ENCODE measurements around the gene BLOC1S4.

BLOC1S4 gene

DNA sequence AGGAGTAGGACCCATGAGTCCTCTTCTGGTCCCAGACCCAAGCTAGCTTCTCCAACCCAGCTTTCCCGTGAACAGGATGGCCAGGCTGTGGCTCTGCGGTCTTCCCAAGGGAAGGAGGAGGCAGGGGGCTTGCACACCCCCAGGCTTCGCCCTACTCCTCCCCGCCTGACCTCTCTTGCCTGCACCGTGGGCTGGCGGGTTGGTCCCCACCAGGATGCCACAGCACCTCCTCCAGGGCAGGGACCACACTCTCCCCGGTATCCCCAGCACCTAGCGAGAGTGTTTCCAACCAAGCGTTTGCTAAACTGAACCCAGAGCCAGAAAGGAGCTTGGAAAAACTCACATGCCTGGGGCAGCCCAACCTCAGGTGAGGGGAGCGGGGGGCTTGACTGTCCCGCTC lies 31.3 kb upstream of the BLOC1S4 start:
- Histone ChIP-seq H3K9me3 (ENCODE audit: control insufficient read depth, insufficient read depth, low read length) (no peaks in the 10 kb centered on the region), H3K4me1 (ENCODE audit: insufficient read depth, low read length) (peaks cover 7% of the 10 kb centered on the region; the same call in 1 of the 2 replicates), H3K9ac (ENCODE audit: low read depth, low read length) (no peak overlapping the region), H3K36me3 (ENCODE audit: insufficient read depth, low read length) (no peaks in the 10 kb centered on the region)

- Histone ChIP-seq H3K4me1 (ENCODE audit: insufficient read depth, low read length) (peaks cover 14% of the 10 kb centered on the region), H3K9me3 (ENCODE audit: control insufficient read depth, insufficient read depth, low read length) (no peaks in the 10 kb centered on the region), H3K9ac (ENCODE audit: low read depth, low read length) (no peak overlapping the region), H3K36me3 (ENCODE audit: insufficient read depth, low read length) (no peaks in the 10 kb centered on the region)
Observed at GRCh38 chr4:6686104-6686787, 29.7 kb upstream of the BLOC1S4 start.

DNA sequence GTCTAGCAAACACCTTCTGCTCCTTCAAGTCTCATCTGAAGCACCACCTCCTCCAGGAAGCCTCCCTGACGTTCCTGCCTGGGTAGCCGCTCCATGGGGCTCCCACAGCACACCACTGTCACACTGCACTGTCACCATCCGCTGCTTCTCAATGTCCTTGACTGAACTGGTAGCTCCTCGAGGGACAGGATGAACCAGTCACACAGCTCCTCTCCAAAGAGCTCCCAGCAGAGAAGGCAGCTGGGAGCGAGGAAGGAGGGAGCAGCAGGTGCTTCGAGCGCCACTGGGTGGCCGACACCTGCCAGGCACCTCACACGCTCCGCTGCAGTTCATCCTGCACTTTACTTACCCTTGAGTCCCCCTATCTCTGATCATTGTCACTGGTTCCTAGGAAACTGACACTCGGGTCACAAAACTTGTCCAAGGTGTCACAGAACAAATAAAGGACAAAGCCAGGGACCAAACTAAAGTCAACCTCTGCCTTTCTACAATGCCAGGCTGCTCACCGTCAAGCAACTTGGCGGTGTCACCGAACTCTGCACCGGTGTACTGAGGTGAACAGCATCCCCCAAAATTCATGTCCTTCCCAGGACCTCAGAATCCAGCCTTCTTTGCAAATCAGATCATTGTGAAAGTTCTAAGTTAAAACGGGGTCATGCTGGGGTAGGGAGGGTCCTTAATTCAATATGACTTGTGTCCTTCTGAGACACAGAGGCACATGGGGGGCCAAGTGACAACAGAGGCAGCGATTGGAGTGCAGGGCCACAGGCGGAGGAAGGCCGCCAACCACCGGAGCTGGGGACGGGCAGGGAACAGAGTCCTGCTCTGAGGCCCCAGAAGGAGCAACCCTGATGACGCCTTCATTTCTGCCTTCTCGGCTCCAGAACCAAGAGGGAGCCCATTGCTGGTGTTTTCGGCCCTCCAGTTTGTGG lies 27.8 kb upstream of the BLOC1S4 start:
- H3K9me3 ChIP-seq (ENCODE audit: control insufficient read depth, insufficient read depth, low read length) = no peaks in the 10 kb centered on the region
- H3K9ac ChIP-seq (ENCODE audit: low read depth, low read length) = peak overlapping the region; percentile 24; the same call in 1 of the 2 replicates
- no peaks in the 10 kb centered on the region for H3K36me3 ChIP-seq (ENCODE audit: insufficient read depth, low read length)
- H3K4me1 ChIP-seq (ENCODE audit: insufficient read depth, low read length) = peaks cover 19% of the 10 kb centered on the region

DNA sequence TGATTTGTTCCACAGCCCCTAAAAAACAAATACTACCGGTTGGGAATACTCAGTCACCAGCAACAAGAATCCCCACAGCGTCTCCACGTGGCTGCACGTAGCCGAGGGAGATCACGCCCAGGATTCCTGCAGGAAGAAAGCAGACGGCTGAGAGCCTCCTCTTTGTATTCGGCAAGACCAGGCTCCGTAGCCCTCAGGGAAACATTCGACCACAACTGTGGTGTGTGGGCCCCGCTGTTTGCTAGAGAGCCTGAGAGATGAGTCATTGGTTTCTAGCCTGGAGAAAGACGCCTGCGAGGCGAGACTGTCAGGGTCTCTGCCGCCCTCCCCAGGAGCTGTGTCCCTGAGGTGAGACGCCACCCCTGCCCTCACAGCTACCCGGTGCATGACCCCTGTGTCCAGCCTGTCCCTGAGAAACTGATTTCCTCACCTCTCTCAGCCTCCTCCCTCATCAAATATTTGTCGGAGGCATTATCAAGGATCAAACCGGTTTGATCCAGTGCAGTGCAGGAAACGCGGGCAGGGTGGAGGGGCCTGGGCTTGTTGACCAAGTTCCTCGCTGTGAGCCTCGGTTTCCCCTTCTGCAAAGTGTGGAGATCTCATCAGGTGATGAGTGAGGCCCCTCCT lies 27.0 kb upstream of the BLOC1S4 start:
- Histone ChIP-seq H3K4me1 (ENCODE audit: insufficient read depth, low read length) (peaks cover 19% of the 10 kb centered on the region), H3K36me3 (ENCODE audit: insufficient read depth, low read length) (no peaks in the 10 kb centered on the region), H3K9me3 (ENCODE audit: control insufficient read depth, insufficient read depth, low read length) (no peaks in the 10 kb centered on the region), H3K9ac (ENCODE audit: low read depth, low read length) (peak overlapping the region; percentile 24)

GRCh38 chr4:6689506-6689960 lies 26.4 kb upstream of the BLOC1S4 start:
- Histone ChIP-seq H3K9me3 (ENCODE audit: control insufficient read depth, insufficient read depth, low read length) (no peaks in the 10 kb centered on the region), H3K9ac (ENCODE audit: low read depth, low read length) (peak overlapping the region; percentile 24), H3K4me1 (ENCODE audit: insufficient read depth, low read length) (peaks cover 25% of the 10 kb centered on the region), H3K36me3 (ENCODE audit: insufficient read depth, low read length) (no peaks in the 10 kb centered on the region)

- Histone ChIP-seq H3K9me3 (ENCODE audit: control insufficient read depth, insufficient read depth, low read length) (no peaks in the 10 kb centered on the region), H3K4me1 (ENCODE audit: insufficient read depth, low read length) (peaks cover 32% of the 10 kb centered on the region), H3K36me3 (ENCODE audit: insufficient read depth, low read length) (no peaks in the 10 kb centered on the region), H3K9ac (ENCODE audit: low read depth, low read length) (no peak overlapping the region)
Observed at GRCh38 chr4:6692379-6692778, 23.6 kb upstream of the BLOC1S4 start.

- no peak overlapping the region for H3K9ac ChIP-seq (ENCODE audit: low read depth, low read length)
Observed at GRCh38 chr4:6692806-6693205, 23.2 kb upstream of the BLOC1S4 start.

GRCh38 chr4:6693231-6694176 lies 22.5 kb upstream of the BLOC1S4 start, which contains the start of gene S100P:
TSS of gene S100P (plus strand) at chr4:6693878. CDS start at chr4:6693933, 55 bp downstream.
- H3K9me3 ChIP-seq (ENCODE audit: control insufficient read depth, insufficient read depth, low read length) = no peaks in the 10 kb centered on the region
- peaks cover 32% of the 10 kb centered on the region for H3K4me1 ChIP-seq (ENCODE audit: insufficient read depth, low read length)
- H3K36me3 ChIP-seq (ENCODE audit: insufficient read depth, low read length) = no peaks in the 10 kb centered on the region
- H3K9ac ChIP-seq (ENCODE audit: low read depth, low read length) = no peak within 1 kb of the TSS

More at GRCh38 chr4:6692806-6693205, 23.2 kb upstream of the BLOC1S4 start:
- H3K36me3 ChIP-seq (ENCODE audit: insufficient read depth, low read length) = no peaks in the 10 kb centered on the region
- H3K4me1 ChIP-seq (ENCODE audit: insufficient read depth, low read length) = peaks cover 32% of the 10 kb centered on the region
- H3K9me3 ChIP-seq (ENCODE audit: control insufficient read depth, insufficient read depth, low read length) = no peaks in the 10 kb centered on the region

DNA sequence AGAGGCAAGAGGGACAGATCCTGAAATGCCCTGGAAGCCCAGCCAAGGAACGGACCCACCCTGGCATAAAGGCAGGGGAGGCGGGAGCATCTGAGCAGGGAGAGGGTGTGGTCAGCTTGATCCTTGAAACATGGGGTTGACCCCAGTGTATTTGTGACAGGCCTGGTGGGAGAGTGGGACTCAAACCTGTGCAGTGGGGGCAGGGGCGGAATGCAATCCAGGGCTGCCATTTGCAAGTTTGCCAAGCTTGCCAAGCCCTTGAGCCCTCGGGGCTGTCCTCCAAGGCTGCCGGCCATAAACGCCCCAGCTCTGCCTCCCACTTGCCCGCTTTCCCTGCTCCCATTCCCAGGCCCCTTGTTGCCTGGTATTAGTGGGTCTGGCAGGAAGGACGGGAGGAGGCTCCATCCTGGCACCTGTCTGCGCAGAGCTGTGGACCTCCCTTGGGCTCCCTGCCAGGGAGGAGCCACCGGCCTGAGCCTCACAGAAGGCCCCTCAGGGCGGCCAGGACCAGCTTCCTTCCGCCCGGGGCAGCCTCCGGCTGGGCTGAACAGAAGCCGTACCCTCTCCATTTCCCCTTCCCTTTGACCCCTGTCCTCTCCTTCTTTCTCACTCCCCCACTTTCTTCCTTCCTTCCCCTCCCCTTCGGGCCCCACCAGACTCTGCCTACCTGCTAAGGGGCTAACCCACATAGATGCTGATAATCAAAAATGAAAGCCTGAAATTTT lies 21.6 kb upstream of the BLOC1S4 start:
- Histone ChIP-seq H3K9me3 (ENCODE audit: control insufficient read depth, insufficient read depth, low read length) (no peaks in the 10 kb centered on the region), H3K36me3 (ENCODE audit: insufficient read depth, low read length) (no peaks in the 10 kb centered on the region; the same call in 1 of the 2 replicates), H3K9ac (ENCODE audit: low read depth, low read length) (no peak overlapping the region), H3K4me1 (ENCODE audit: insufficient read depth, low read length) (peaks cover 28% of the 10 kb centered on the region)

DNA sequence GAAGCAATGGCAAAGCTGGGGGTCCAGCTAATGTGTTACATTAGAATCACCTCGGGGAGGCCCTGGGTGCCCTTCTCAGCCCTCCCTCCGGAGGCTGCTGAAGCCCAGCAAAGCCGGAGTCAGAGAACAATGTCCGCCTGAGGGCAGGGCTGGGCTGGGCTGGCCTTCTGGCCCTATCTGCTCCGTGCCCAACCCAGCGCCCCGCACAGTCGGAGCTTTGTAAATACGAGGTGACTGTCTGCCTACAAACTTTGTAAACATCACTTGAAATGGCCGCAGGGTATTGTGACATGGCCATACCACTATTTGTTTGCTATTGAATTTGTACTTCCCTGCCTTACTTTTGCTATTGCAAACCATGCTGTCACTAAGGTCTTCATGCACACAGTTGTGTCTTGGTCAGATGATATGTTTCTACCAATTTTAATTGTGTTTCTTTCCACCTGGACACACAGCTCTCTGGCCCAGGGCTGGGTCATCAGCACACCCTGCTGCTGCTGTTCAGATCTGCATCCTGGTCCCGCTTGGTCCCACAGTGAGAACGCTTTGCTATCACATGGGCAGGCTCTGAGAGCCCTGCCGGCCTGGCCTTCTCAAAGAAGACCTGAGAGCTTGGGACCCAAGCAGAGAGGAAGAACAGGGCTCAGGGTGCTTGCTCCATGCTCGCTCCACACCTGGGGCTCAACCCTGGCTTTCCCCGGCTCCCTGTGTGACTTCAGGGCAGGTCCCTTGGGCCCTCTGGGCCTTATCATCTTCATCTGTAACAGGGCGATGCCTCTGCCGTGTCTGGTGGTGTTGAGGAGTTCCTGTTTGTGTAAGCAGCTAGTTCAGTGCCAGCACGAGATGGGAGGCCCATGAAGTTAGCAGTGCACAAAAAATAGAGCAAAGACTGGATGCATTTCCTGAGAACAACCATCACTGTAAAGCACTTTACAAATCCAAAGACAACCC lies 20.0 kb upstream of the BLOC1S4 start:
- H3K4me1 ChIP-seq (ENCODE audit: insufficient read depth, low read length) = peaks cover 18% of the 10 kb centered on the region; the same call in 1 of the 2 replicates
- no peaks in the 10 kb centered on the region; the same call in 1 of the 2 replicates for H3K36me3 ChIP-seq (ENCODE audit: insufficient read depth, low read length)
- no peaks in the 10 kb centered on the region for H3K9me3 ChIP-seq (ENCODE audit: control insufficient read depth, insufficient read depth, low read length)
- H3K9ac ChIP-seq (ENCODE audit: low read depth, low read length) = no peak overlapping the region

DNA sequence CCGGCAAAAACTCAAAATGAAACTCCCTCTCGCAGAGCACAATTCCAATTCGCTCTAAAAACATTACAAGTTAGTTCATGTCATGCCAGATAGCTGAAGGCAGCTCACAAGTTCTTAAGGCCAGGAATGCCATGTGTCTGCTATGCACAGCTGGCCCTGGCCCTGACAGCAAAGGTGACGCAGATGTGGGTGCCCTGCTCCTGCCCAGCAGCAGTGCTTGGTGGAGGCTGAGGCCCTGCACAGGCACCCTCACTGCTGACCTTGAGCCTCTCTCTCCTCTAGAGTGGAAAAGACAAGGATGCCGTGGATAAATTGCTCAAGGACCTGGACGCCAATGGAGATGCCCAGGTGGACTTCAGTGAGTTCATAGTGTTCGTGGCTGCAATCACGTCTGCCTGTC lies 19.4 kb upstream of the BLOC1S4 start:
- no peaks in the 10 kb centered on the region; the same call in 1 of the 2 replicates for H3K36me3 ChIP-seq (ENCODE audit: insufficient read depth, low read length)

DNA sequence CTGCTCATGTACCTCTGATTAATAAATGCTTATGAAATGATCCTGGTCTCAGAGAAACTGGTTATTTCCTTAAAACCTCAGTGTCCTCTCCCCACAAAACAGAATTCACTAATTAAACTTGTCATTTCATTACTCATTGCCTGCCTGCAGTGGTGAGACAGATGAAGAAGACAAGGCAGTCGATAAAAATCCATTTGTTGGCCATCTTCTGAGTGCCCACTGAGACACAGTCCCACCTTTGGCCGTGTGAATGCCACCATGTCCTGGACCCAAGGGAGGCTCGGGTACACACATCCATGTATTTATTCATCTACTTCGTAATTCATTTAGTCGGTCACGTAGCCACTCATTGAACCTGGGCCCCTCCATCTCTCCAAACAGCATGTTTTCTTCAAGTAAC lies 18.8 kb upstream of the BLOC1S4 start:
- peaks cover 18% of the 10 kb centered on the region; the same call in 1 of the 2 replicates for H3K4me1 ChIP-seq (ENCODE audit: insufficient read depth, low read length)
- no peak overlapping the region for H3K9ac ChIP-seq (ENCODE audit: low read depth, low read length)

More for the DNA sequence above, 19.4 kb upstream of the BLOC1S4 start:
- Histone ChIP-seq H3K9me3 (ENCODE audit: control insufficient read depth, insufficient read depth, low read length) (no peaks in the 10 kb centered on the region), H3K9ac (ENCODE audit: low read depth, low read length) (no peak overlapping the region), H3K4me1 (ENCODE audit: insufficient read depth, low read length) (peaks cover 18% of the 10 kb centered on the region; the same call in 1 of the 2 replicates)

More for the DNA sequence above, 18.8 kb upstream of the BLOC1S4 start:
- no peaks in the 10 kb centered on the region; the same call in 1 of the 2 replicates for H3K36me3 ChIP-seq (ENCODE audit: insufficient read depth, low read length)
- no peaks in the 10 kb centered on the region for H3K9me3 ChIP-seq (ENCODE audit: control insufficient read depth, insufficient read depth, low read length)
